ENCODE measurements around the gene ZNF333.

The ZNF333 gene

DNA sequence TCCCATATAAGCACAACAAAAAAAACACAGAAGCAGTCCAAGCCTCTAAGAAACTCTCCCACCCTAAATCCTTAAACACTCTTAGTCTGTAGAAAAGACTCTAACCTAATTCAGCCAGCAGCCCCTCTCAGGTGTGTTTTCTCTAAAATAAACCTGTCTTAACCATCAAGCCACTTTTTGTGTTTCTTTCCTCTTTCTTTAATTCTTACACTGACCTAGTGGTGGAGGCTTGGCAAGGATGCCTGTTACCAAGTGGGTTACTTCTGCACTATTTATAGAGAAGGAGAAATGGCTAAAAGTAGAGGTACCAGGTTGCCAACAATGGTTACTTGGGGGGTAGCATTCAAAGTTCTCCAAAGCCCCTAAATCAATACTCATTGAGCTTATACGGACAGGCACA, 43.7 kb downstream of the ZNF333 start:
- TF ChIP-seq, protein P1, sequence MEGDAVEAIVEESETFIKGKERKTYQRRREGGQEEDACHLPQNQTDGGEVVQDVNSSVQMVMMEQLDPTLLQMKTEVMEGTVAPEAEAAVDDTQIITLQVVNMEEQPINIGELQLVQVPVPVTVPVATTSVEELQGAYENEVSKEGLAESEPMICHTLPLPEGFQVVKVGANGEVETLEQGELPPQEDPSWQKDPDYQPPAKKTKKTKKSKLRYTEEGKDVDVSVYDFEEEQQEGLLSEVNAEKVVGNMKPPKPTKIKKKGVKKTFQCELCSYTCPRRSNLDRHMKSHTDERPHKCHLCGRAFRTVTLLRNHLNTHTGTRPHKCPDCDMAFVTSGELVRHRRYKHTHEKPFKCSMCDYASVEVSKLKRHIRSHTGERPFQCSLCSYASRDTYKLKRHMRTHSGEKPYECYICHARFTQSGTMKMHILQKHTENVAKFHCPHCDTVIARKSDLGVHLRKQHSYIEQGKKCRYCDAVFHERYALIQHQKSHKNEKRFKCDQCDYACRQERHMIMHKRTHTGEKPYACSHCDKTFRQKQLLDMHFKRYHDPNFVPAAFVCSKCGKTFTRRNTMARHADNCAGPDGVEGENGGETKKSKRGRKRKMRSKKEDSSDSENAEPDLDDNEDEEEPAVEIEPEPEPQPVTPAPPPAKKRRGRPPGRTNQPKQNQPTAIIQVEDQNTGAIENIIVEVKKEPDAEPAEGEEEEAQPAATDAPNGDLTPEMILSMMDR (IDR thresholded peaks at IDR 0.05; ENCODE audit: insufficient read depth, low read depth, low read length, missing control alignments), result no peak
- no peak for DNase-seq (ENCODE audit: low read depth)
- H3K4me3 ChIP-seq (ENCODE audit: low read depth, low read length), result no peak overlapping the region

DNA sequence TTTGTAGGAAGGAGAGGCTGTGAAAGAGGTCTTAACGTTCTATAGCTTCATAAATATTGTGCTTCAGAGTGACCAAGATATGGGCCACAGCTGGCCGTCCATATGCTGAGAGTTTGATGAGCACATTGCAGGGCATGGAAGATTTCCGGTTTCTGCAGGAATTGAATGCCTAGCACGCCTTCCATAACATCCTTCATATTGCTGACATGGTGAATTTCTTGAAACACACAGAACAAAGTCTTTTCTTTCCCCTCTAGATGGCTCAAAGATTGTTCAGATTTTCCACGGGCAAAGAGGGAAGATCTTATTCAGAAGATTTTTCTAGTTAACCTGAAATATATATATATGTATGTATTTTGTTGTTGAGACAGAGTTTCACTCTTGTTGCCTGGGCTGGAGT, 46.1 kb downstream of the ZNF333 start:
- DNase-seq (ENCODE audit: low read depth), result no peak
- TF ChIP-seq, protein P1 (IDR thresholded peaks at IDR 0.05; ENCODE audit: insufficient read depth, low read depth, low read length, missing control alignments), result no peak
- no peak overlapping the region for H3K4me3 ChIP-seq (ENCODE audit: low read depth, low read length)

DNA sequence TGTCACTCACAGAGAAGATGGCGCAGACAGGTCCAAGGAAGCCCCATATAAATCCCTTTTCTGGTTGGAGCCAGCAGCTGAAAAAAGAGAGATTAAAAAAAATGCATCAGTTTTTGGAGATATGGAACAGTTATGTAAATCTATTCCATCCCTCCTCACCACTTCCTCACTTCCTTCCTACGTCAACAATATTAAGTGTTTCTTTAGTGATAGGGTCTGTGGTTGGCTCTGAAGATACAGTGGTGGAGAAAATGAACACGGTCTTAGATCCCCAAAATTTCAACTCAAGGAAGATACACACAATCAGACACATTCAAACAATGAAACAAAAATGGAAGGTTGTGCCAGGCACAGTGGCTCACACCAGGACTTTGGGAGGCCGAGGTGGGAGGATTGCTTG, 57.0 kb downstream of the ZNF333 start:
- DNase-seq (ENCODE audit: low read depth), result no peak
- TF ChIP-seq, protein P1 (IDR thresholded peaks at IDR 0.05; ENCODE audit: insufficient read depth, low read depth, low read length, missing control alignments), result no peak

DNA sequence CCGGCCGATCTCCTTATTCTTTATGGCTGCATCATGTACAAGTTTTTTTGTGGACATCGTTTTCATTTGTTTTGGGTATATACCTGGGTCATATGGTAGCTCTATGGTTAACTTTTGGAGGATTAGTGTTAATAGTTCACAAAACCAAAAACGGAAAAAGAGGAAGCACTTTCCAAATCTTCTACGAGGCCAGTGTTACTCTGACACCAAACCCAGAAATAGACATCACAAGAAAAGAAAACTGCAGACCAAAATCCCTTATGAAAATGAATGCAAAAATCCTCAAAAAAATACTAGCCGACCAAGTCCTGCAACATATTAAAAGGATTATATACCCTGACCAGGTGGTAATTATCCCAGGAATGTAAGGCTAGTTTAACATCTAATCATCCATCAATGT, 58.8 kb downstream of the ZNF333 start:
- DNase-seq (ENCODE audit: low read depth), result no peak
- no peak overlapping the region for H3K4me3 ChIP-seq (ENCODE audit: low read depth, low read length)
- TF ChIP-seq, protein P1 (IDR thresholded peaks at IDR 0.05; ENCODE audit: insufficient read depth, low read depth, low read length, missing control alignments), result no peak

More for the DNA sequence above, 57.0 kb downstream of the ZNF333 start:
- no peak overlapping the region for H3K4me3 ChIP-seq (ENCODE audit: low read depth, low read length)

DNA sequence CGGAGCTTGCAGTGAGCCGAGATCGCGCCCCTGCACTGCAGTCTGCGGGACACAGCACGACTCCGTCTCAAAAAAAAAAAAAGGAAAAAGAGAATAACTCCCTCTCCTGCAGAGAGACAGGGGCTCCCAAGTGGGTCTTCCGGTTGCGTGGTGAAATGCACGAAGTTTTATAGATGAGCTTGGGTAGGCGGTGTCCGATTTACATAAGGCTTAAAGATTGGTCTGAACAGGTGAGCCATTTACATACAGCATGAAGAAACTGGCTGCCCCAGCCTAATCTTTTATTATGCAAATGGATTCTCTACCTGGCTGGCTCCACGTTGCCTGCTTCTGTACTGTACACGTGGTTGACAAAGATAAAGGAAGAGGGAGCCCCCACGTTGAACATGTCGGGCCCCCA, 69.0 kb downstream of the ZNF333 start:
- DNase-seq (ENCODE audit: low read depth), result no peak
- TF ChIP-seq, protein P1 (IDR thresholded peaks at IDR 0.05; ENCODE audit: insufficient read depth, low read depth, low read length, missing control alignments), result no peak
- no peak overlapping the region for H3K4me3 ChIP-seq (ENCODE audit: low read depth, low read length)

DNA sequence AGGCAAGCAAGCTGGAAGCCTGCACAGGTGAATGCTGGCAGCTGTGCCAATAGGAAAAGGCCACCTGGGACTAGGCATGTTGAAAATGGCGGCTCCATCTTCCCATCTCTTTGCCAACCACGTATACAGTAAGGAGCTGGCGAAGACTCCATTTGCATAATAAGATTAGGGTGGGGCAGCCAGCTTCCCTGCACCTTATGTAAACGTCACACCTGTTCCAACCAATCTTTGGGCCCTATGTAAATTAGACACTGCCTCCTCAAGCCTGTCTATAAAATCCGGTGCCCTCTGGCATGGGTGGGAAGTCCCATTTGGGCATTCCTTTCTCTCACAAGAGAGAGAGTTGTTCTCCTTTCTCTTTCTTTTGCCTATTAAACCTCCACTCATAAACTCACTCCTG, 71.8 kb downstream of the ZNF333 start:
- no peak for DNase-seq (ENCODE audit: low read depth)
- TF ChIP-seq, protein P1 (IDR thresholded peaks at IDR 0.05; ENCODE audit: insufficient read depth, low read depth, low read length, missing control alignments), result no peak

DNA sequence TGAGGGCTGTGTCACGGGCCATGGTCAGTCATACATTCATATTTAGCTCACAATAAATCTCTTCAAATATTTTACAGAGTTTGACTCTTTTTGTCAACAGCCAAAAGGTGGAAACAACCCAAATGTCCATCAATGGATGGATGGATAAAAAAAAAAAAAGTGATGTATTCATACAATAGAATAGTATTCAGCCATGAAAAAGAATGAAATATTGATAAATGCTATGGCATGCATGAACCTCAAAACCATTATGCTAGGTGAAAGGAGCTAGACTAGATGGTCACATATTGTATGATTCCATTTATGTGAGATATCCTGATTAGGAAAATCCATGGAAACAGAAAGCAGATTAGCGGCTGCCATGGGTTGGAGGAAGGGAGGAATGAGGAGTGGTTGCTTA, 72.3 kb downstream of the ZNF333 start:
- no peak overlapping the region for H3K4me3 ChIP-seq (ENCODE audit: low read depth, low read length)
- no peak for DNase-seq (ENCODE audit: low read depth)
- TF ChIP-seq, protein P1 (IDR thresholded peaks at IDR 0.05; ENCODE audit: insufficient read depth, low read depth, low read length, missing control alignments), result no peak

More for the DNA sequence above, 71.8 kb downstream of the ZNF333 start:
- no peak overlapping the region for H3K4me3 ChIP-seq (ENCODE audit: low read depth, low read length)
